ENCODE data around the gene NAALAD2.
"Not testable (repeated sequence)": the region's sequence is repeated elsewhere in the genome, so short reads cannot be mapped to it uniquely, and the experiment has no call there.

NAALAD2 gene

GRCh38 chr11:90134478-90135003 lies at the start of gene NAALAD2:
NAALAD2 (plus strand) TSS chr11:90134663; CDS start chr11:90134759, 96 bp downstream.
- no peak for DNase-seq (ENCODE audit: low read depth)

DNA sequence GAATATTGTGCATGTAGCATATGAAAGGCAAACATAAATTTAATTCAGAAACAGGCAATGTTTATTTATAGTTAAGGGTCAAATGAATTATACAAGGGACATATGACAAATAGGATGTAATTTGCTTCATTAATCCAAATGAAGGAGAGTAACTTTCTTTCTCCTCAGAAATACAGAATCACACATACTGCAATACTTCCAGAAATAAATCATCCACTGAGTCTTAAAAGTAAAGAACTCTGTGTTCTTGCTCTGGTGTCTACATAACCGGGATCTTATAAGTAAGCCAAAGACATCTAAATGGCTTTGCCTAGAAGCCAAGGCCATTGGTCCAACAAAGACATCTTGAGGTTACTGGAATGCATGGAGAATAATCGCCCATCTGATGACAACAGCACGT lies 48.8 kb upstream of the NAALAD2 start, which contains the start of gene UBTFL1:
Gene UBTFL1, plus strand, starts transcription at position 301 of the 400 bp plus-strand sequence. Its CDS starts 0 bp downstream, at position 301.
- DNase-seq (ENCODE audit: low read depth), result not testable (repeated sequence)

DNA sequence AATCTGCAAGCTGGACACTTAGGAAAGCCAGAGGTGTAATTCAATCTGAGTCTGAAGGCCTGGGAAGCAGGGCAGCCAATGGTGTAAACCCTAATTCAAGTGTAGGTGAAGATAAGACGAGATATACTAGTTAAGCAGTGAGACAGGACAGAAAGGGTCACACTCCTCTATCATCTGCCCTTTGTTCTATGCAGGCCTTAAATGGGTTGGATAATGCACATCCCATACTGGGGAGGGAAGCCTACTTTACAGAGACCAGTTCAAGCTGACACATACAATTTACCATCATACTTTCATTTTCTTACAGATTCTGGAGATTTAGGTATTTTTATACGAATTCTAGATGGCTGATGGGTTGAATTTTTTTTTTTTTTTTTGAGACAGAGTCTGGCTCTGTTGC lies 45.7 kb upstream of the NAALAD2 start:
- not testable (repeated sequence) for DNase-seq (ENCODE audit: low read depth)

DNA sequence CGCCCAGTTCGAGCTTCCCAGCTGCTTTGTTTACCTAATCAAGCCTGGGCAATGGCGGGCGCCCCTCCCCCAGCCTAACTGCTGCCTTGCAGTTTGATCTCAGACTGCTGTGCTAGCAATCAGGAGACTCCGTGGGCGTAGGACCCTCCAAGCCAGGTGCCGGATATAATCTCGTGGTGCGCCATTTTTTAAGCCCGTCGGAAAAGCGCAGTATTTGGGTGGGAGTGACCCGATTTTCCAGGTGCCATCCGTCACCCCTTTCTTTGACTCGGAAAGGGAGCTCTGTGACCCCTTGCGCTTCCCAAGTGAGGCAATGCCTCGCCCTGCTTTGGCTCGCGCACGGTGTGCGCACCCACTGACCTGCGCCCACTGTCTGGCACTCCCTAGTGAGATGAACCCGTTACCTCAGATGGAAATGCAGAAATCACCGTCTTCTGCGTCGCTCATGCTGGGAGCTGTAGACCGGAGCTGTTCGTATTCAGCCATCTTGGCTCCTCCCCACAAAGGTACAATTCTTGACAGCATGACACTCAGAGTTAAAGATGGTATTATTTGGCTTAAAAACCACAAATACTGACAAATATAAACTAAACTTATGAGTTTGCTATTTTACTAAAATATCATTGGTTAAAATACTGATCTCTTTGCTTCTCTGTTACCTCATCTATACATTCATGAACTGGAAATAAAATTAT lies 39.1 kb upstream of the NAALAD2 start:
- DNase-seq (ENCODE audit: low read depth), result not testable (repeated sequence)

DNA sequence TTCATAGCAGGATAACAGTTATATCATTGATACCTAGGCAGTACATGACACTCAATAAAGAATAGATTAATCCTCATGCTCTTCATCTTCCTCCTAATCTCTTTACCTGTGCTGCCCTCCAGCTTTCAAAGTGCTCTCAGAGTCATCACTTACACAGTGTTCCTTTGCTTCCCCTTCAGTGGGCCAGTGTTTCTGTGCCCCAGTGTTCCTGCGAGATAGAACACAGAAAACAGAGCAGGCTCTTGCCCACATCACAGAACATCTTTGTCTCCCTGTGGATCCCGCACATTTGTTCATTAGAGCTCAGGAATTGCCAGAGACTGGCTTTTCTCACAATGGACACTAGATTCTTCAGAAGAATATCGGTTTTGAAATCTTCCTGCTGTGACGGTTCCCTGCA lies 36.2 kb upstream of the NAALAD2 start:
- DNase-seq (ENCODE audit: low read depth), result not testable (repeated sequence)

DNA sequence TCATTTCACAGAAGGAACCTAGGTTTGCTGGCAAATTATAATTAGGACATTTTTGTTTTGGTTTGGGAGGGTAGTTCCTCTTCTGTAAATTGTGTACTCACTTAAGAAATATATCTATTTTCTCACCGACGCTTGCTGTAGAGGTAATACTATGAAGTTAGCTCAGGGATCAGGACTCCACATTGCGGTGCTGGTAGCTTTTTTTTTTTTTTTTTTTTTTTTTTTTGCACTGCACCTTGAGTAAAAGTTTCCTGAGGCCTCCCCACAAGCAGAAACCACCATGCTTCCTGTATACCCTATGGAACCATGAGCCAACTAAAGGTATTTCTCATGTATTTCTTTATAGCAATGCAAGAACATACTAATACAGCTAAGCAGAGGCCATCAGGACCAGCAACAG lies 34.0 kb upstream of the NAALAD2 start:
- no peak for DNase-seq (ENCODE audit: low read depth)

DNA sequence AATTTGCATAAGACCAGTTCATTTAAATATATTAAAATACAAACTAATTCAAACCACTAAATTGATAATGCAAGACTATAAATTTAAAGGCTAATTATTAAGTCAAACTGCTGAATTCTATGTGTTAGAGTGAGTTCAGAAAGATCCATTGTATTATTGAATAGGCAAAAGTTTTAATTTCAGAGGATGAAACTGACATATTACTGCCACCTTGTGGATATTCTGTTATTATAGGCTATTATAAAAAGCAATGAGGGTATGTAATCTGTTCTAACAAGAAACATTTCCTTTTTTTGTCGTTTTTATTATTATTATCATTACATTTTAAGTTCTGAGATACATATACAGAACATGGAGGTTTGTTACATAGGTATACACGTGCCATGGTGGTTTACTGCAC lies 20.9 kb upstream of the NAALAD2 start:
- no peak for DNase-seq (ENCODE audit: low read depth)

DNA sequence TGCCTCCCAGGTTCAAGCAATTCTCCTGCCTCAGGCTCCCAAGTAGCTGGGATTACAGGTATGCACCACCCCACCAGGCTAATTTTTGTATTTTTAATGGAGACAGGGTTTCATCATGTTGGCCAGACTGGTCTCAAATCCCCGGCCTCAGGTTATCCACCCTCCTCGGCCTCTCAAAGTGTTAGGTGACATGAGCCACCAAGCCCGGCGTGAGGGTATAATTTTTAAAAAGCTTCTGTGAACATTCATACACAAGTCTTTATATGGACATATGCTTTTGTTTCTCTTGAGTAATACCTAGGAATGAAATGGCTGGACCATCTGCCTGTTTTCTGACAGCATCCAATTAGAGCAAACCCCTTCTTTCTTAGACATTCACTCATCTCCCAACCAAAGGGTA lies 14.3 kb upstream of the NAALAD2 start:
- no peak for DNase-seq (ENCODE audit: low read depth)

- DNase-seq (ENCODE audit: low read depth), result no peak
Measured at GRCh38 chr11:90124371-90124770, 10.1 kb upstream of the NAALAD2 start.

GRCh38 chr11:90124946-90125345 lies 9.5 kb upstream of the NAALAD2 start:
- DNase-seq (ENCODE audit: low read depth), result no peak

DNA sequence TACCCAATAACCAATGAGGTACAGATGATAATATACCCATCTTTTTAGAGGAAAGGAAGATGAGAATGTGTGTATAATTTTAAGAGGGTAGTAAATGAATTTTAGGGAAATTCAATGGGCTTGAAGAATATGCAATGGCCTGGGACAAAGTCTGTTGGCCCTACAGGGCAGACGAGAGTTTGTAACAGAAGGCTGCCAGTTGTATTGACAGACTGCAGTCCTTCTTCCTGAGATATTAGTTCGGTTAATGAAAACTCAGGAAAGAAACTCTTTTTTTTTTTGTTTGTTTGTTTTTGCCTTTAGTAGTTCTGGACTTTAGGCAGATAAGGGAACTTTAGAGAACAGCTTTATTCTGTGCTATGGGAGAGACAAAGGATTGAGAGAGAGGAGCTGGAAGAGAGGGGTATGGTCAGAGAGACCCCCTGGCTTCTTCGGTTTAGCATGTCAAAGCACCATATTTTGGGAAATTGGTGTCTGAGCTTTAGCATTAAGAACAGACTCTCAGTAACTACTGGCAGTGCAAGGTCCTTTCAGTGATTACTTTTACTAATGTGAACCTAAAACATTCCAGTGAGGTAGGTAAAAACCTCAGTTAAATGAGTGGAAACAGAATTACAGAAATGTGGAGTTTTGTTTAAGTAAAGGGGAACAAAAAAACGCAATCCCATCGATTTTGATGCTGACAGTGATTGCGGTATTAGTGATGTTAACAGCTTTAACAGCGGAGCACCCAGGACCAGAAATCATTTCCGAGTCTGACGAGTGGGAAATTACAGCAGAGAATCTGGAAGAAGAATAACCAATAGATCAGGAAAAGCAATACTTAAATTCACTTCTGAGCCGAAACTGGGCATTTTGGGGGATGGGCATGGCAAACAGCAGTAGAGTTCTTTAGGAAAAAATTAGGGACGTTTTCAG lies 644 bp upstream of the NAALAD2 start:
- no peak for DNase-seq (ENCODE audit: low read depth)

DNA sequence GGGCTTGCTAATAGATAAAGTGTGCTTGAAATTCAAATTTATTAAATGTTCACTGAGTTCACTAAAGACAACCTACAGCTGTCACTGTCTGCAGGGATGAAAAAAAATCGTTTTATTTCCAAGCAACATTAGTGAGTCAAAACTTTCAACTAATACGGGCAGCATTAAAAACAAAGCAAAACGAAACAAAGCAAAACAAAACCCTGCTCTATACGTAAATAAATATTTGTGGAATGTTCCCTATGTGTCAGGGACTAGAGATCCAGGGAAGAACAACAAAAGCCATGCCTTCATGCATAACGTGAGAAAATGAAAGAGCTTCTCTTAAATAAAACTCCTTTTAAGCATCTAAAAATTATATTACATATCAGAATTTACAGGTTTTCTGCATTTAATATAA lies 553 bp downstream of the NAALAD2 start:
- DNase-seq (ENCODE audit: low read depth), result no peak

- DNase-seq (ENCODE audit: low read depth), result no peak
Measured at GRCh38 chr11:90148900-90149299, 14.4 kb downstream of the NAALAD2 start.

DNA sequence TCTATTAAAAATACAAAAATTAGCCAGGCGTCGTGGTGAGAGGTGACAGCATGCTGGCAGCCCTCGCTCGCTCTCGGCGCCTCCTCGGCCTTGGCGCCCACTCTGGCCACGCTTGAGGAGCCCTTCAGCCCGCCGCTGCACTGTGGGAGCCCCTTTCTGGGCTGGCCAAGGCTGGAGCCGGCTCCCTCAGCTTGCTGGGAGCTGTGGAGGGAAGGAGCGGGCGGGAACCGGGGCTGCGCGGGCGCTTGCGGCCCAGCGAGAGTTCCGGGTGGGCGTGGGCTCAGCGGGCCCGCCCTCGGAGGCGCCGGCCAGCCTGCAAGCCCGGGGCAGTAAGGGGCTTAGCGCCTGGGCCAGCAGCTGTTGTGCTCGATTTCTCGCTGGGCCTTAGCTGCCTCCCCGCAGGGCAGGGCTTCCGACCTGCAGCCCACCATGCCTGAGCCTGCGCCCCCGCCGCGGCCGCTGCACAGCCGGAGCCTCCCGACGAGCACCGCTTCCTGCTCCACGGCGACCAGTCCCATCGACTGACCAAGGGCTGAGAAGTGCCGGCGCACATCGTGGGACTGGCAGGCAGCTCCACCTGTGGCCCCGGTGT lies 32.6 kb downstream of the NAALAD2 start:
- DNase-seq (ENCODE audit: low read depth), result not testable (repeated sequence)

DNA sequence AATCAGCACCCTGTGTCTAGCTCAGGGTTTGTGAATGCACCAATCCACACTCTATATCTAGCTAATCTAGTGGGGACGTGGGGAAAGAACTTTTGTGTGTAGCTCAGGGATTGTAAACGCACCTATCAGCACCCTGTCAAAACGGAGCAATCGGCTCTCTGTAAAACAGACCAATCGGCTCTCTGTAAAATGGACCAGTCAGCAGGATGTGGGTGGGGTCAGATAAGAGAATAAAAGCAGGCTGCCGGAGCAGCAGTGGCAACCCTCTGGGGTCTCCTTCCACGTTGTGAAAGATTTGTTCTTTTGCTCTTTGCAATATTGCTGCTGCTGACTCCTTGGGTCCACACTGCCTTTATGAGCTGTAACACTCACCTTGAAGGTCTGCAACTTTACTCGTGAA lies 33.2 kb downstream of the NAALAD2 start:
- not testable (repeated sequence) for DNase-seq (ENCODE audit: low read depth)

GRCh38 chr11:90168571-90168970 lies 34.1 kb downstream of the NAALAD2 start:
- no peak for DNase-seq (ENCODE audit: low read depth)

- DNase-seq (ENCODE audit: low read depth), result no peak
Measured at GRCh38 chr11:90171359-90171758, 36.9 kb downstream of the NAALAD2 start.

GRCh38 chr11:90176069-90176468 lies 41.6 kb downstream of the NAALAD2 start:
- DNase-seq (ENCODE audit: low read depth), result no peak

DNA sequence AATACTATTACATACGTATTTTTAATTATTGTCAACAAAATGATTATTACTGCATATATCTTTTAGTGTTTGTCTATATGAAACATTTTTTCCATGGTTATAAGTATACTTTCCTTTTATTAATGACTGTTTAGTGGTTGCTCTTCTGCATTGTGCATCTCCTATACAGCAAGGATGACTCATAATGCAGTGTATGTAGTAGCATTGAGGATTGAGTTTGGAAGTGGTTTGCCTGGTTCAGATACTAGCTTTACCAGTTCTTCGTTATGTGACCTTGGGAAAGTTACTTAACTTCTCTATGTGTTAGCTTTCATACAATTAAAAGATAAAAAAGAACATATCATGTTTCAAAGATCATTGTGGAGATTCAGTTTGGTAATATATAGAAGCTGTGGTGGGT lies 44.3 kb downstream of the NAALAD2 start:
- no peak for DNase-seq (ENCODE audit: low read depth)

DNA sequence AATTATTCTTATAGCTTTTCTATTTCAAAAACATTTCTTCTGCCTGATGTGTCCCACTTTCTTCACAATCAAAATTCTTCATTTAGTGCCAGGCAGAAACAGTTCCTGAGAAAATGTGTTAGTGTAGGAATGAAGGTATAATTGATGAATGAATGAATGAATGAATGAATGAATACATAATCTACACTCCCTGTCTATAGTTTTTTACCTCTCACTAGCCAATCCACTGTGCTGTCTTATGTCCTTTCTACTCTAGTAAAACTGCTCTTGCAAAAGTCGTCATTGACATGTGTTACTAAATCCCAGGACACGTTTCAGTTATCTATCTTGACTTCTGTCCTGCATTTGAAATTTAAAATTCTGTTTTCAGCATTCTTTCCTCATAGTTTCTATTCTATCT lies 45.5 kb downstream of the NAALAD2 start:
- no peak for DNase-seq (ENCODE audit: low read depth)

DNA sequence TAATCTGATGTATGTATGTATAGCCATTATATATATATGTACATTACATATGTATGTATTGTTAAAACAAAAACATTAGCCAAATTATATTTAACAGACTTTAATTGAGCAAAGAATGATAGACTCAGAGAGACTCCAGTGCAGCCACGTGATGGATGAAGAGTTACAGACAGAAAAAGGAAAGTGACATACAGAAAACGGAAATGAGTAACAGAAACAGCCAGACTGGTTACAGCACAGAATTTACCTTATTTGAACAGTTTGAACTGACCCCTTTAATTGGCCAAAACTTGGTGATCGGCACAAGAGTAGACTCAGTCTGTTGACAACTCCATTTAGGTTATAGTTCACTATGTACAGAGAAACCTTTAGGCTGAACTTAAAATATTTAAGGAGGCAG lies 53.4 kb downstream of the NAALAD2 start:
- DNase-seq (ENCODE audit: low read depth), result no peak

DNA sequence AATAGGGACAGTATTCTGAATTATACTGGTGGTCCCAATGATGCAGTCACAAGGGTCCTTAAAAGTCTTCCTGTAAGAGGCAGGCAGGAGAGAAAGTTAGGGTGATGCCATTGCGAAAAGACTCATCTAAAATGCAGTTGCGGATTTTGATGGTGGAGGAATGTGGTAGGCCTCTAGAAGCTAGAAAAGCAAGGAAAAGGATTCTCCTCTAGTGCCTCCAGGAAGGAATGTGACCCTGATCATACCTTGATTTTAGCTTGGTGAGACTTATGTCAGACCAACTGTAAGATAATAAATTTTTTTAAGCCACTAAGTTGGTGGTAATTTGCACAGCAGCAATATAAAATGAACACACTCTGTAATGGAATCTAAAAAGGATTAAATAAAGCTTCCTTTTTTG lies 54.5 kb downstream of the NAALAD2 start:
- no peak for DNase-seq (ENCODE audit: low read depth)
